ENCODE results near the gene TRIM33.

TRIM33 gene

GRCh38 chr1:114349891-114350605 lies 161.0 kb downstream of the TRIM33 start:
- Histone ChIP-seq H3K4me3 (ENCODE audit: low read depth in 1 of 5, low read length in 5 of 5) (no peak overlapping the region), H3K36me3 (ENCODE audit: control insufficient read depth in 5 of 5, insufficient read depth in 5 of 5, low read length in 5 of 5) (no peaks in the 10 kb centered on the region), H3K27ac (ENCODE audit: low read depth, low read length) (no peak overlapping the region), H3K27me3 (ENCODE audit: control insufficient read depth in 5 of 5, insufficient read depth in 4 of 5, low read length in 5 of 5) (peaks cover 0 to 4% (median 0%) of the 10 kb centered on the region in 5 donors), H3K4me1 (ENCODE audit: control insufficient read depth in 5 of 5, insufficient read depth in 5 of 5, low read length in 5 of 5) (peaks cover 0 to 28% (median 19%) of the 10 kb centered on the region in 5 donors), H3K9ac (ENCODE audit: low read length in 5 of 5) (no peak overlapping the region), H3K9me3 (ENCODE audit: control insufficient read depth in 5 of 5, low read length in 5 of 5) (no peaks in the 10 kb centered on the region)

GRCh38 chr1:114347431-114348209 lies 163.4 kb downstream of the TRIM33 start:
- Histone ChIP-seq H3K9me3 (ENCODE audit: control insufficient read depth in 5 of 5, low read length in 5 of 5) (no peaks in the 10 kb centered on the region), H3K27ac (ENCODE audit: low read depth, low read length) (no peak overlapping the region), H3K9ac (ENCODE audit: low read length in 5 of 5) (no peak overlapping the region), H3K4me3 (ENCODE audit: low read depth in 1 of 5, low read length in 5 of 5) (no peak overlapping the region), H3K27me3 (ENCODE audit: control insufficient read depth in 5 of 5, insufficient read depth in 4 of 5, low read length in 5 of 5) (peaks cover 0 to 4% (median 0%) of the 10 kb centered on the region in 5 donors), H3K4me1 (ENCODE audit: control insufficient read depth in 5 of 5, insufficient read depth in 5 of 5, low read length in 5 of 5) (peaks cover 0 to 14% (median 12%) of the 10 kb centered on the region in 5 donors), H3K36me3 (ENCODE audit: control insufficient read depth in 5 of 5, insufficient read depth in 5 of 5, low read length in 5 of 5) (no peaks in the 10 kb centered on the region)

- Histone ChIP-seq H3K9ac (ENCODE audit: low read length in 5 of 5) (peak overlapping the region in 4 of 5 donors; percentile 5 to 77 (median 44)), H3K9me3 (ENCODE audit: control insufficient read depth in 5 of 5, low read length in 5 of 5) (no peaks in the 10 kb centered on the region), H3K36me3 (ENCODE audit: control insufficient read depth in 5 of 5, insufficient read depth in 5 of 5, low read length in 5 of 5) (no peaks in the 10 kb centered on the region), H3K4me3 (ENCODE audit: low read depth in 1 of 5, low read length in 5 of 5) (peak overlapping the region; percentile 64 to 92 (median 80)), H3K27me3 (ENCODE audit: control insufficient read depth in 5 of 5, insufficient read depth in 4 of 5, low read length in 5 of 5) (peaks cover 0 to 4% (median 0%) of the 10 kb centered on the region in 5 donors), H3K27ac (ENCODE audit: low read depth, low read length) (peak overlapping the region; percentile 19), H3K4me1 (ENCODE audit: control insufficient read depth in 5 of 5, insufficient read depth in 5 of 5, low read length in 5 of 5) (peaks cover 0 to 14% (median 12%) of the 10 kb centered on the region in 5 donors)
Measured at GRCh38 chr1:114346480-114347029, 164.4 kb downstream of the TRIM33 start.

- Histone ChIP-seq H3K9me3 (ENCODE audit: control insufficient read depth in 5 of 5, low read length in 5 of 5) (no peaks in the 10 kb centered on the region), H3K27ac (ENCODE audit: low read depth, low read length) (peak overlapping the region; percentile 19), H3K4me1 (ENCODE audit: control insufficient read depth in 5 of 5, insufficient read depth in 5 of 5, low read length in 5 of 5) (peaks cover 0 to 14% (median 12%) of the 10 kb centered on the region in 5 donors), H3K4me3 (ENCODE audit: low read depth in 1 of 5, low read length in 5 of 5) (peak overlapping the region; percentile 64 to 92 (median 80)), H3K9ac (ENCODE audit: low read length in 5 of 5) (peak overlapping the region in 4 of 5 donors; percentile 5 to 77 (median 44)), H3K27me3 (ENCODE audit: control insufficient read depth in 5 of 5, insufficient read depth in 4 of 5, low read length in 5 of 5) (peaks cover 0 to 4% (median 0%) of the 10 kb centered on the region in 5 donors), H3K36me3 (ENCODE audit: control insufficient read depth in 5 of 5, insufficient read depth in 5 of 5, low read length in 5 of 5) (no peaks in the 10 kb centered on the region)
Measured at GRCh38 chr1:114345930-114346479, 165.0 kb downstream of the TRIM33 start.

GRCh38 chr1:114344656-114345055 lies 166.3 kb downstream of the TRIM33 start:
- Histone ChIP-seq H3K27ac (ENCODE audit: low read depth, low read length) (no peak overlapping the region), H3K9ac (ENCODE audit: low read length in 5 of 5) (no peak overlapping the region), H3K4me3 (ENCODE audit: low read depth in 1 of 5, low read length in 5 of 5) (no peak overlapping the region), H3K36me3 (ENCODE audit: control insufficient read depth in 5 of 5, insufficient read depth in 5 of 5, low read length in 5 of 5) (no peaks in the 10 kb centered on the region), H3K9me3 (ENCODE audit: control insufficient read depth in 5 of 5, low read length in 5 of 5) (no peaks in the 10 kb centered on the region), H3K27me3 (ENCODE audit: control insufficient read depth in 5 of 5, insufficient read depth in 4 of 5, low read length in 5 of 5) (peaks cover 0 to 4% (median 0%) of the 10 kb centered on the region in 5 donors), H3K4me1 (ENCODE audit: control insufficient read depth in 5 of 5, insufficient read depth in 5 of 5, low read length in 5 of 5) (peaks cover 0 to 14% (median 12%) of the 10 kb centered on the region in 5 donors)
